ENCODE data around the gene CIC. TPM values are rescaled to one million over a fixed set of nuclear protein-coding genes. Genes with fewer than 3 reads are reported as not detected.

Gene CIC
- total and polyA plus RNA-seq, 9 of the 15 experiments (the other 6 are each of a cell fraction or from before 2014, with no cell fraction given) = 0.07 to 44.7 (median 8.6) TPM

- peak; percentile 32 for TF ChIP-seq PRPF4 (IDR thresholded peaks at IDR 0.05; ENCODE audit: insufficient read depth, low read depth, low read length, poor library complexity, severe bottlenecking)
- no peak for TF ChIP-seq ID3 (CRISPR knock-in tag; IDR thresholded peaks at IDR 0.05)
- no peak for TF ChIP-seq ID3 (tag; IDR thresholded peaks at IDR 0.05)
- no peak for TF ChIP-seq NR2F6 (CRISPR knock-in tag; IDR thresholded peaks at IDR 0.05)
- peak in 1 of 2 experiments; percentile 82; a peak in 2 of 4 replicates for TF ChIP-seq ZNF639 (CRISPR knock-in tag; conservative IDR thresholded peaks at IDR 0.05 in 1 of 2, IDR thresholded peaks at IDR 0.05 in 1 of 2)
- peak; percentile 94 for TF ChIP-seq FOXJ2 (tag; IDR thresholded peaks at IDR 0.05)
- TF ChIP-seq HNRNPK (IDR thresholded peaks at IDR 0.05; ENCODE audit: low read depth, low read length, poor library complexity, severe bottlenecking) = no peak
- no peak for TF ChIP-seq PYGO2 (tag; IDR thresholded peaks at IDR 0.05)
- no peak for TF ChIP-seq HNRNPH1 (optimal IDR thresholded peaks at IDR 0.05; ENCODE audit: low read depth, low read length)
- TF ChIP-seq POLR2G (IDR thresholded peaks at IDR 0.05; ENCODE audit: low read depth, low read length) = peak; percentile 90
- no peak for TF ChIP-seq RBM39 (optimal IDR thresholded peaks at IDR 0.05; ENCODE audit: low read depth, low read length)
- no peak for TF ChIP-seq ZNF407 (IDR thresholded peaks at IDR 0.05; ENCODE audit: low read depth)
- TF ChIP-seq POLR2H (tag; IDR thresholded peaks at IDR 0.05; ENCODE audit: low read depth) = no peak
- peak; percentile 99 for TF ChIP-seq JUN (IDR thresholded peaks at IDR 0.05; ENCODE audit: borderline replicate concordance, low read depth, low read length)
- peak; percentile 97 for TF ChIP-seq JUN (CRISPR knock-in tag; IDR thresholded peaks at IDR 0.05; ENCODE audit: borderline replicate concordance)
- TF ChIP-seq ZC3H8 (IDR thresholded peaks at IDR 0.05) = no peak
- no peak for TF ChIP-seq NR2C2 (CRISPR knock-in tag; IDR thresholded peaks at IDR 0.05)
- TF ChIP-seq NR2C2 (tag; IDR thresholded peaks at IDR 0.05) = peak; percentile 83; the same call in 1 of the 2 replicates
- TF ChIP-seq ZSCAN29 (IDR thresholded peaks at IDR 0.05) = no peak
Observed at GRCh38 chr19:42268142-42268703, 829 bp upstream of the CIC start (continued).
